NCI-H345 treated with DMSO at 0.1 percent for 48 hours (cell line): ENCODE measurements around the gene SLC22A17.
"Not testable (repeated sequence)": the region's sequence is repeated elsewhere in the genome, so short reads cannot be mapped to it uniquely, and the experiment has no call there.

ENCODE experiments used
- DNase-seq: peaks from one replicate; lab custom pipeline; 2025; ENCODE audit not compliant: unreplicated experiment; lab: John Stamatoyannopoulos, UW

SLC22A17 gene

DNA sequence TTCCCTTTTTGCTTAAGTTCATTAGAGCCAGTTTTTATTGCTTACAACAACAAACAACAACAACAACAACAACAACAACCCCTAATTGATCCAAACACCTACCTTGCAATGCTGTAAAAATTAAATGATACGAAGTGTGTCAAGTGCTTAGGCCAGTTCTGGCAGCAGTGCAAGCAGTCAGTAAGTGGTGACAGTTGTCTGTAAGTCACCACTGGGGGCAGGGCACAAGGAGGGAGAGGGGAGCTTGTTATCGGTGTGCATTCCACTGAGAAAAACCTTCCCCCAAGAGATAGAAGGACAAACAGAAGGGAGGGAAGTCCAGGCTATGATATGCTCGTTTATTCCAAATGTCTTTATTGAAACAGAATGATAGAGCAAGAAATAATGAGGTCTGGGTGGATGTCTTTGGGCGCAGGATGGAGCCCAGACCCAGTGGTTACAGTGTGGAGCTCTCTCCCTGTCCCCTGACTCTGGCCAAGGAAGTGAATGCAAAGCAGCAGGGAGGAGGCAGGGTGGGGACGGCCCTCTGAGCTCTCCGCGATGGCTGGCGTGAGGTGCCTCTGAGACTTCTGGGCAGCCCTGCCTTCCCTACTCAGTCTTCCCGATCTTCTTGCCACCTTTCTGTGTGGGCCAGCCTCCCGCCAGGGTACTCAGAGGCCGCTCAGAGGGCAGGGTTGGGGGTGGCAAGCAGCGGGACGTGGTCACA is 6.5 kb downstream of the SLC22A17 start:
- no peak for DNase-seq

DNA sequence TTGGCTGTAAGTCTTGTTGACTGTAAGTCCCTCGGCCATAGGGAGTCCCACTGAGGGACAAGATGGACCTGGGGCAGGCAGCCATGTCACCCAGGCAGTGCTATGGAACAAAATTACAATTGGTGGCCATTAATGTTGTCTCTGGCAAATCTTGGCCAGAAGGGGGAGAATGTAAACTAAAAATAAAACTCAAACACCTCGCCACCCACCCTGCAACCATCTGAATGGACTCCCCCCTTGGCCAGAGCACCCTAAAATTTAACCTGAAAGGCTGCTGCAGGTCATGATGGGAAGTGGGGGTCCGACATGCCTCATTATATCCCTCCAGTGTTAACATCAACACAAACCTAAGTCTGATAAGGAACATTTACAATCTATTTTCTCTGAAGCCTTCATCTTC is 8.2 kb downstream of the SLC22A17 start:
- no peak for DNase-seq

DNA sequence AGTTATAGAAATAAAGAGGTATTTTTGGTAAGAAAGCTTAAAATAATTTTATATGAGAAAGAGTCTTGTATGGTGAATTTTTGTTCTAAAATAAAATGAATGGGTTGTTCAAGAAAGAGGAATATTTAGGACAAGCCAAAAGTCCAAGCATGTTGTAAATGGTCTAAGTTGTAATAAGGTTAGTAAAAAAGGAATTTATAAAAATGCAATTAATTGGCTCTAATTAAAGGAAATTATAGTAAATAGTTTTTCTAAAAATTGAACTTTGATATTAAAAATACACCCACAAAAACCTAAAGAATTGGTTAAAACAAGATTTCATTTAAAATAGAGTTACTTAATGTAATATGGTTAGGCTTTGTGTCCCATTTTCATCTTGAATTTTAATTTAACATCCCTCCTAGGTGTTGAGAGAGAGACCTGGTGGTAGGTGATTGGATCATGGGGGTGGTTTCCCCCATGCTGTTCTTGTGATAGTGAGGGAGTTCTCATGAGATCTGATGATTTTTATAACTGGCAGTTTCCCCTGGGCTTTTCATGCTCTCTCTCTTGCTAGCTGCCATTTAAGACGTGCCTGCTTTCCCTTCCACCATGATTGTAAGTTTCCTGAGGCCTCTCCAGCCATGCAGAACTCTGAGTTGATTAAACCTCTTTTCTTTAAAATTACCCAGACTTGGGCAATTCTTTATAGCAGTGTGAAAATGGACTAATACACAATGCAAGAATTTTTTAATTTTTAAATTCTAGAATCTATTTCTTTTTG is 13.0 kb downstream of the SLC22A17 start:
- DNase-seq: no peak

DNA sequence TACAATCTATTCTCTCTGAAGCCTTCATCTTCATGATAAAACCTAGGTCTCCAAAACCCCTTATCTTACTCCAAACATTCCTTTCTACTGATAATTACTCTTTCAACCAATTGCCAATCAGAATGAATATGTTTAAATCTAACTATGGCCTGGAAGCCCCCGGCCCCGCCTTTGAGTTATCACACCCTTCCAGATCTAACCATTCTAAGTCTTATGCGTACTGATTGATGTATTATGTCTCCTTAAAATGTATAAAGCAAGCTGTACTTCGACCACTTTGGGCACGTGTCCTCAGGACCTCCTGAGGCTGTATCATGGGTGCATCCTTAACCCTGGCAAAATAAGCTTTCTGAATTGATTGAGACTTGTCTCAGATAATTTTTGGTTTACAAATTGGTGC is 17.1 kb downstream of the SLC22A17 start:
- no peak for DNase-seq

DNA sequence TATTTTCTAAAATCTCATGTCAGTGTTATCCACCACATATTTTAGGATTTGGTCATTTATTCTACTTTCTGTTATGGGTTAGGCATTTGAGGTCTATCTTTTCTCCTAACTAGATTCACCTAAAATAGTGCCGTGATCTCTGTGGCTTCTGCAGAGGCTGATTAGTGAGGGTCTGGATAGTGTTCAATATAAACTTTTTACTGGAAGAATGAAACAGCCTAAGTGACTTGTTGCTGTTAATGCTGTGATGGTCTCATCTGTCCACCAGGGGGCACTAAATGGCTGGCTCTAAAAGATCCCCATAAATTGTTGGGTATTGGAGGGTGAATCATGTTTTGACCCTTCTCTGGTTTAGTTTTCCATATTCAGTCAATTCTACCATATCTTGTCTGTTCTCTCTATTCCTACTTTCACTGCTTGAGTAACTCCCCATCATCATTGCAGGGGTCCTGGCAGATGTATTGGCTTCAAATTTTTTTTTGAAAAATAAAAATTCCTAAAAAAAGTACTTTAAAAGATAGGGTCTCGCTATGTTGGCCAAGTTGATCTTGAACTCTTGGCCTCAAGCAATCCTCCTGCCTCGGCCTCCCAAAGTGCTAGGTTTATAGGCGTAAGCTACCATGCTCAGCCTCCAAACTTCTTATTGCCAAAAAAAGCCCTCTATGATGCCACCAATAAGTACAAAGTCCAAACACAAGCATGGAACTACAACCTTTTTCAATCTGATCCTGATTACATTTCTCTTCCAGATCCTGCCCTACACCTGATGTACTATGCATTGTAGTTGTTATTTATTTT is 24.5 kb downstream of the SLC22A17 start:
- peak; percentile 53 for DNase-seq

DNA sequence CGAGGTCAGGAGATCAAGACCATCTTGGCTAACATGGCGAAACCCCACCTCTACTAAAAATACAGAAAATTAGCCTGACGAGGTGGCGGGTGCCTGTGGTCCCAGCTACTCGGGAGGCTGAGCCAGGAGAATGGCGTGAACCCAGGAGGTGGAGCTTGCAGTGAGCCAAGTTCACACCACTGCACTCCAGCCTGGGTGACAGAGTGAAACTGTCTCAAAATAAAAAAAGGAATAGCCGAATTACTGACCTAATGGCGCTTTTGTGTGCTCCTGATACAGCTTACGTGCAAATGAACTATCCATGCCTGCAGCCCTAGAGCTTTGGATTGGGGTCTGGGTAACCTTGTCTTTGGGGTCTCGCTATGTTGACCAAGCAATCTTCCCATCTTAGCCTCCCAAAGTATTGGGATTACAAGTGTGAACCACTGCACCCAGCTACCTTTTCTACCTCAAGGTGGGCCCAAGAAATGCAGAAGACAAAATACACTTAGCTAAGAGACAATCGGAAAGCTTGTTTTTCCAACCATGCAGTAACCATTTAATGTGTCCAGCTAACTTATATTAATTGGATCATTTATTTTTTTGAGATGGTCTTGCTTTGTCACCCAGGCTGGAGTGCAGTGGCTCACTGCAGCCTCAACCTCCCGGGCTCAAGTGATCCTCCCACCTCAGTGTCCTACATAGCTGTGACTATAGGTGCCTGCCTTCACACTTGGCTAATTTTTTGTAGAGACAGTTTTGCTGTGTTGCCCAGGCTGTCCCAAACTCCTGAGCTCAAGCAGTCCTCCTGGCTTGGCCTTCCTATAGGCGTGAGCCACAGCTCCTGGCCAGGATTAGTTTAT is 26.0 kb downstream of the SLC22A17 start:
- no peak for DNase-seq

DNA sequence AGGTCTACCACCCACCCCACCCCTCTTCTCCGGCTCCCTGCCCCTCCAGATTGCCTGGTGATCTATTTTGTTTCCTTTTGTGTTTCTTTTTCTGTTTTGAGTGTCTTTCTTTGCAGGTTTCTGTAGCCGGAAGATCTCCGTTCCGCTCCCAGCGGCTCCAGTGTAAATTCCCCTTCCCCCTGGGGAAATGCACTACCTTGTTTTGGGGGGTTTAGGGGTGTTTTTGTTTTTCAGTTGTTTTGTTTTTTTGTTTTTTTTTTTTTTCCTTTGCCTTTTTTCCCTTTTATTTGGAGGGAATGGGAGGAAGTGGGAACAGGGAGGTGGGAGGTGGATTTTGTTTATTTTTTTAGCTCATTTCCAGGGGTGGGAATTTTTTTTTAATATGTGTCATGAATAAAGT is 26.9 kb downstream of the SLC22A17 start:
- DNase-seq: not testable (repeated sequence)

DNA sequence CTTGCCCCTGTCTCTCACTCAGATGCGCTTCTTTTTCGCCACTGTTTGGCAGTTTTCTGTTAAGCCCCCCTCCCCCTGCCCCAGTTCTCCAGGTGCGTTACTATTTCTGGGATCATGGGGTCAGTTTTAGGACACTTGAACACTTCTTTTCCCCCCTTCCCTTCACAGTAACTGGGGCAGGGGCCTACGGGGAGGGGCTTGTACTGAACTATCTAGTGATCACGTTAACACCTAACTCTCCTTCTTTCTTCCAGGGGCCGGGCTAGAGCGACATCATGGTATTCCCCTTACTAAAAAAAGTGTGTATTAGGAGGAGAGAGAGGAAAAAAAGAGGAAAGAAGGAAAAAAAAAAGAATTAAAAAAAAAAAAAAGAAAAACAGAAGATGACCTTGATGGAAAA is 27.7 kb downstream of the SLC22A17 start:
- DNase-seq: no peak

DNA sequence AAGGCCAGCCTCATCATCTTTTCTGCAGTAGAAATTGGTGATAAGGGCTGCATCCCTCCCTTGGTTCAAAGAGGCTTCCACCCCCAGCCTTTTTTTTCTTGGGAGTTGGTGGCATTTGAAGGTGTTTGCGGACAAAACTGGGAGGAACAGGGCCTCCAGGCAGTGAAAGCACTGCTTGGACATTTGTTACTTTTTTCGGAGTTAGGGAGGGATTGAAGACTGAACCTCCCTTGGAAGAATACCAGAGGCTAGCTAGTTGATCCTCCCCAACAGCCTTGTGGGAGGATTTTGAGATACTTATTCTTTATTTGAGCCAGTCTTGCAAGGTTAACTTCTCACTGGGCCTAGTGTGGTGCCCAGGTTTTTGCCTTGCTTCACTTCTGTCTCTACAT is 28.2 kb downstream of the SLC22A17 start:
- DNase-seq: no peak

DNA sequence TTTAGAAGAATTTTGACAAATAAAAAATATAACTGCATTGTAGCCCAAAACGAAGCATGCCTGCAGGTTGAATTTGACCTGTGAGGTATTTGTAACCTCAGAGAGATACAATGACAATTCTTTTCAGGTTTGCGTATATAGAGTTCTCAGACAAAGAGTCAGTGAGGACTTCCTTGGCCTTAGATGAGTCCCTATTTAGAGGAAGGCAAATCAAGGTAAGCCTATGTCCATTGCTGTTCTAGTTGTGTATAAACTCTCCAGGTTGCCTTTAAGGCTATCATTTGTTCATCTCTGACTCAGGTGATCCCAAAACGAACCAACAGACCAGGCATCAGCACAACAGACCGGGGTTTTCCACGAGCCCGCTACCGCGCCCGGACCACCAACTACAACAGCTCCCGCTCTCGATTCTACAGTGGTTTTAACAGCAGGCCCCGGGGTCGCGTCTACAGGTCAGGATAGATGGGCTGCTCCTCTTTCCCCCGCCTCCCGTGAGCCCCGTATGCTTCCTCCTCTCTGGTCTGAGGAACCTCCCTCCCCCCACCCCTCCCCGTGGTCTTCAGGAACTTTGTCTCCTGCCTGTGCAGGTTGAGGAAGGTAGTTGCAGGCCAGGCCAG is 28.7 kb downstream of the SLC22A17 start:
- no peak for DNase-seq

DNA sequence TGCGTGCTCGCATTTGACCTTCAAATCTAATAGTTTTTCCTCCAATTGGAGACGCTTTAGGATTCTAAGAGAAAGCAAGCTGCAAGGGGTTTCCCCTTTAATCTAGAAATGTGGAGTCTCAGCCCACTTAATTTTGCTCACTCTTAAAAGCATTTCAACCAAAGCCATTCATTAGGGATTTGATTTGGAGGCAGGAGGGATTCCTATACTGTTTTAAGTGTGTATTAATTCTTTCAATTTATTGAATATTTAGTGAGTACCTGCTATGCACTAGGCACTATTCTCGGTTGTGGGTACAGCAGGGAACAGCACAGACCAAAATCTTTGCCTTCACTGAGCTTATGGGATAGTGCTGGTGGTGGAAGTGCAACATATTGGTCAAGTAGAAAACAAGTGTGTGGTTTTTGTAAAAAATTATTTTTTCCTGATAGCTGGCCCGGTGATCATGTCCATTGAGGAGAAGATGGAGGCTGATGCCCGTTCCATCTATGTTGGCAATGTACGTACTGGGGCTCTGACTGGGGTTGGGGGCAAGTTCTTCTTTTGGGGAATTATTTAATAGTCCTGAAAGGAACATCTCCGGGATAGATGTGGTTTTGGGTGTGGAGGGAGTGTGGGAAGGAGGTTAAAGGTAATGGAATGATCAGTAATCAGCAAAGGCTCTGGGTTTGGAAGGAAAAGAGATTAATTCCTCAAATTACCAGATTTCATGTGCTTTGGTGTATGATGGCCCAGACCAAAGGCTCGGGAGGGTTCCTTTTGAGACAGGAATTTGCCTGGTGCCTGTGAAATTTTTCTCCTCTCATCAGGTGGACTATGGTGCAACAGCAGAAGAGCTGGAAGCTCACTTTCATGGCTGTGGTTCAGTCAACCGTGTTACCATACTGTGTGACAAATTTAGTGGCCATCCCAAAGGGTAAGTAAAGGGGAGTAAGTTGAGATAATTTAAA is 29.8 kb downstream of the SLC22A17 start:
- no peak for DNase-seq

DNA sequence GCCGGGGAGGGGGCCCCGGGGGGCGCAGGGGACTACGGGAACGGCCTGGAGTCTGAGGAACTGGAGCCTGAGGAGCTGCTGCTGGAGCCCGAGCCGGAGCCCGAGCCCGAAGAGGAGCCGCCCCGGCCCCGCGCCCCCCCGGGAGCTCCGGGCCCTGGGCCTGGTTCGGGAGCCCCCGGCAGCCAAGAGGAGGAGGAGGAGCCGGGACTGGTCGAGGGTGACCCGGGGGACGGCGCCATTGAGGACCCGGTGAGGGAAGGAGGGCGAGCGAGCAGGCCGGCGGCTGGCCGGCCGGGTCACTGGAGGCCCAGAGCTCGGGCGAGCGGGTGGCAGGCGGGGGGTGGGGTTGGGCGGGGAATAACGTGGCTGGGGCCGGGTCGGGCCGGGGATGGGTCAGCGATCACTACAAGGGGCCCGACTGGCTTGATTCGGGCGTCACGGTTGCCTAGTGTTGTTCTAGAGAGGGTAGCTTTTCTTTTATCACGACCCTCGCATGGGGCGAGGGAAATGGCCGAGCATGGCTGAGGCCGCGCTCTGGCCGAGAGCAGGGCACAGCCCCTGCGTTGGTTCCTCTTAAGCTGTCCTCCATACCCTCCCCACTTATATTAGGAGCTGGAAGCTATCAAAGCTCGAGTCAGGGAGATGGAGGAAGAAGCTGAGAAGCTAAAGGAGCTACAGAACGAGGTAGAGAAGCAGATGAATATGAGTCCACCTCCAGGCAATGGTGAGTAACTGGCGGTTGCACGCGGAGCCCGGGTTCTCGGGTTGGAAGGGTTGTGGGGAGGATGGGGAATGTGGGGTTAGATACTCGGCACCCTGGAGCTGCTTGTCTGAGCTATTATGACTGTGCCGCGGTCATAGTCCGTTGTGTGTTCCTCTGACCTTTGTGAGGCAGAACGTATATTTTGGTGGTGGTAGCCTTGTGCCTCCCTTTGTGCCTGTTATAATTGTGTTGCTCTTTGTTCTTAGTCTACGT is 30.8 kb downstream of the SLC22A17 start:
- no peak for DNase-seq

DNA sequence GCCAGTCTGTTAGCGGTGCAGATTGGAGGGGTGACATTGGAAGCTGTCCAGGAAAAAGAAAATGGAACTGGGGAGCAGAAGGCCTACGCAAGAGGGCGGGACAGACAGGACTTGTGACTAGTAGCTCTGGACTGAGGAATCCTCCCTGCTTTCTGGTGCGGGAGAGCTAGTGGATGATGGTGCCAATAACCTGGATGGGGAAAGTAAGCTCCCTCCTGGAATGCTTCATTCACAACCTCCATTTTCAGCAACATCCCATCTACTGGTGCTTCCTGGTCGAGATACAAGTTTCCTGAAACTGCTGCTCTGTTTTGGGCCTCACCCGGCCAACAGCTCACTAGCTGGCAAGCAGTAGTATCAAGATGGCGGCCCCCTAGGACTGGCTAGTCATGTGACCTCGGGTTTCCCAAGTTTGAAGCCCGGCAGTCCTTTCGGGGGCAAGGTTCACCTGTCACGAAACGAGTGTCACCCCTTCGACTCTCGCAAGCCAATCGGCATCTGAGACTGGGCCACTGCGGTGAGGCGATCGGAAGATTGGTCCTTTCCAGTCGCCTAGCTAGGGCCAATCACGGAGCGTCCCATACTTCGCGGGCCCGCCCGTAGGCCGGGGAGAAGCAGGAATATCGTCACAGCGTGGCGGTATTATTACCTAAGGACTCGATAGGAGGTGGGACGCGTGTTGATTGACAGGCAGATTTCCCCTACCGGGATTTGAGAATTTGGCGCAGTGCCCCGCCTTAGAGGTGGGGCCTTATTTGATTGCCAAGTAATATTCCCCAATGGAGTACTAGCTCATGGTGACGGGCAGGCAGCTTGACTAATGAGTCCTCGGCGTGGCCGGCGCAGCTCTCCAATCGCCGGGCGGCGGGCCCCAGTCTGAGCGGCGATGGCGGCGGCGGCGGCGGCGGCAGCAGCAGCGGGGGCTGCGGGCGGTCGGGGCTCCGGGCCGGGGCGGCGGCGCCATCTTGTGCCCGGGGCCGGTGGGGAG is 31.8 kb downstream of the SLC22A17 start, which contains the start of gene PABPN1:
Gene PABPN1 (plus strand): TSS at position 874 of the 988 bp plus-strand sequence. CDS start 13 bp downstream, at position 887.
- DNase-seq: peak; percentile 99

DNA sequence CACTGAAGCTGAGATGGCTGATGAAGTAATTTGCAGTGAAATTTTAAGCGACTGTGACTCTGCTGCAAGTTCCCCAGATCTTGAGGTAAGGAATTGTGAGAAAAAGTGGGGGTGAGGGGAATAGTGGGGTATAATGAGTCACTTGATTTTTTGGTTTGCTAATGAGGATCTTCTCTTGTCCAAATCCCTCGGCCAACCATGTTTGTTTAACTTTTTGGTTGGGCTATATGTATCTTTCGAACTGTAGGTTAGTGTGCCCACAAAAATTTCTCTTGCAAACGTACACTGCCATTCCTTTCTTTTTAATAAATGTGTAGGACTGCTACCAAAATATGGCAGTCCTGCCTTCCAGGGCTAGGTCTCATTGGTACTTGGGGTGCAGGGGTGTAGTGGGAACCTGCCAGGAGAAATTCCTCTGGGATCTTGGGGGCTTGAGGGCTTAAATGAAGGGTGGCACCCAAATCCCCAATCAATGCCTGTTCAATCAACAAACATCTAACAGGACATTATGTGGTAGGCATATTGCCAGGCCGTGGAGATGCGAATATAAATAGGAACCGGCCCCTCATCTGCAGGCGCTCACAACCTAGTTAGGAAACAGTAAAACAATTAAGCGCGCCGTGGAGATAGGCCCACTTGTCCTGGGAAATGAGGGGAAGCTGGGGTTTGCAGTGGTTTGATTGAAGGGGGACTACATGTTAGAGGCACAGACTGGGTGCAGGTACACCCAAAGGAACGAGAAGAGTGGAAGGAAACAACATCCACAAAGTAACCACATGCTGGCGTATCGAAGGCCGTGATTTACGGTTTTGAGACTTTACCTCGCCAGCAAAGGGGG is 32.7 kb downstream of the SLC22A17 start:
- no peak for DNase-seq

DNA sequence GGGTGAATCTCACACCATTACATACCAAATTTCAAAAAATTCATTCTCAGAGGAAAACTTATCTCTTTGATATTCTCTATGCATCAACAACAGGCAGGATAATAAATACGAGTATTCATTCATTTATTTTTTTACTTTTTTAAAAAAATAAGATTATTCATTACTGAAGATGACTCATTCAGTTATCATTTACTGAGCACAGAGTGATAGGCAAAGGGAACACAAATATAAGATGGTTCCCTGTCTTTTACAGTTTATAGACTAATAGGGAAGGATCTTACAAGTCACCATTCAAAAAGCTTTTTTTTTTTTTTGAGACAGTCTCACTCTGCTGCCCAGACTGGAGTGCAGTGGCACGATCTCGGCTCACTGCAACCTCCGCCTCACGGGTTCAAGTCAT is 36.4 kb downstream of the SLC22A17 start:
- no peak for DNase-seq

DNA sequence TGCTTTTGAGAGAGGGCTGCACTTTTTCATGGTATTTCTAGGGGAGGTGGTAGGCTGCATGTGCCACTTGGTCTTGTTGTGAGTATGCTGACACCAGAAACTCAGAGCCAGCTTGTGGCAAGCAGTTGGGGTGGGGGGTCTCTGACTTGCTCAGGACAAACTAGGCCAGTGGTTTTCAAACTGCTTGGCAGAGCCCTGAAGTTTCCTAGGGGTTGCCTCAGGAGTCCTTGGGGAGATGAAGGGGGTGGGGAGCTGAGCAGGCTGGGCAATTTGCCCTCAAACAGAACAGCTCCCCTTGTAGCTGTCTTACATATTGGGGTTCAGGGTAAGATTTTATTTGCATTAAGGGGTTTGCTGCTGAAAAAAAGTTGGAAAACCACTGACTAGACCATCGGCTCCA is 42.1 kb downstream of the SLC22A17 start:
- DNase-seq: no peak
